Upper lobe of left lung (tissue), 6 donors: ENCODE data around the gene AGXT. TPM values are rescaled to one million over a fixed set of nuclear protein-coding genes. Genes with fewer than 3 reads are reported as not detected.

Source experiments
- ATAC-seq, 2 donors: fragments of 200-7000 bp; cut with Tn5 transposase; one replicate each; pipeline ENCODE4 v1.9.1; 2022; ENCODE audit warnings: mild to moderate bottlenecking in 2 of 2, moderate library complexity in 2 of 2; ENCODE audit not compliant: low FRiP score in 2 of 2
- DNase-seq, 2 donors: peaks; one replicate each; pipeline ENCODE4 v3.0.0-alpha.2; 2019 to 2020
- H3K27ac ChIP-seq, 4 donors: fragments of 200-600 bp; sonication (generic); one replicate each; pipeline ENCODE4 v1.5.1; 2016 to 2019
- H3K27me3 ChIP-seq, 4 donors: fragments of 200-600 bp; sonication (generic); one replicate each; pipeline ENCODE4 v1.5.1; 2017 to 2019
- H3K36me3 ChIP-seq, 4 donors: fragments of 200-600 bp; sonication (generic); one replicate each; pipeline ENCODE4 v1.5.1; 2016 to 2019
- H3K4me1 ChIP-seq, 4 donors: fragments of 200-600 bp; sonication (generic); one replicate each; pipeline ENCODE4 v1.5.1; 2018 to 2019
- H3K4me3 ChIP-seq, 4 donors: fragments of 200-600 bp; sonication (generic); one replicate each; pipeline ENCODE4 v1.5.1; 2017 to 2019; ENCODE audit warnings: mild to moderate bottlenecking in 2 of 4, moderate library complexity in 1 of 4
- H3K9me3 ChIP-seq, 4 donors: fragments of 200-600 bp; sonication (generic); one replicate each; pipeline ENCODE4 v1.5.1; 2018 to 2019
- EP300 ChIP-seq, 4 donors: sonication (generic); formaldehyde crosslinking; IDR thresholded peaks; one replicate each; pipeline ENCODE4 v1.5.1; 2017; ENCODE audit warnings: antibody characterized with exemption in 4 of 4, control low read depth in 2 of 4
- POLR2A ChIP-seq, 4 donors: fragments of 450-650 bp; IDR thresholded peaks; one replicate each; pipeline ENCODE4 v1.5.1; 2016 to 2017; ENCODE audit warnings: antibody characterized with exemption in 4 of 4, mild to moderate bottlenecking in 2 of 4
- POLR2AphosphoS5 ChIP-seq, 2 donors: sonication (generic); formaldehyde crosslinking; IDR thresholded peaks; one replicate each; pipeline ENCODE4 v1.5.1; 2017; ENCODE audit warnings: antibody characterized with exemption in 2 of 2
- WGBS, 2 donors: methylation state at CpG; one replicate each; pipeline ENCODE4 v1.1.5; 2017 to 2018; 5-methylcytosine and 5-hydroxymethylcytosine counted together
- total RNA-seq, 6 donors: library from RNA; depleted of rRNA in 4 of 6; stranded (reverse); fragments of >200 nt in 4 of 6; gene quantifications; one replicate each; pipeline versions ENCODE4 v1.1.0 to v1.2.1, GENCODE V29; 2016 to 2021
- TF ChIP-seq, protein P1 (sequence below), 6 experiments: fragments of 450-650 bp in 4 of 6; fragments of 200-600 bp in 2 of 6; sonication (generic) in 2 of 6; IDR thresholded peaks; one replicate each; pipeline ENCODE4 v1.5.1; 2016 to 2019; ENCODE audit warnings: antibody characterized with exemption in 6 of 6
- donor health status: DM: no; HTN: no; CAD: no; lungs with moderate emphysema.
- donor health status: DM: no; HTN: yes; CAD: no; lungs with severe emphysema.

The AGXT gene
- total RNA-seq, 6 donors from 2014 or later: 0.30 to 0.46 (median 0.44) TPM; not detected in 3

GRCh38 chr2:240879105-240879504 lies 10.5 kb downstream of the AGXT start:
- DNase-seq: peak in 1 of 2 donors; percentile 40

DNA sequence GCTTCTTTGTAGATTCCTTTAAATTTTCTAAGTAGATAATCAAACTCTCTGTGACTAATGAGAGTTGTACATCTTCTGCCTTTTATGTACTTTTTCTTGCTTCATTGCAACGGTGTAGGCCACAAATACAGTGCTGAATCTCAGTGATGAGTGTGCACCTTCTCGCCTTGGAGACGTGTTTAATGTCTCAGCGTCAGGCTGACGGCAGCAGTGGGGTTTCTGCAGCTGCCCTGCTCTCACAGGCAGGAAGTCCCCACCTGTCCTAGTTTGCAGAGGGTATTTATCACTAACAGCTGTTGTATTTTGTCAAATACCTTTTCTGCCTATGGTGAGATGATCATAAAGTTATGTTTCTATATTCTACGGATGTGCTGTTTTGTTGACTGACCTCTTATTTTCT lies 13.3 kb downstream of the AGXT start:
- WGBS, 2 donors: 62 to 66% methylated on average over 6 of the region's 6 CpGs
- Histone ChIP-seq H3K27ac (no peak overlapping the region), H3K4me1 (no peaks in the 10 kb centered on the region), H3K4me3 (no peak overlapping the region), H3K9me3 (no peaks in the 10 kb centered on the region), H3K36me3 (no peaks in the 10 kb centered on the region), H3K27me3 (no peaks in the 10 kb centered on the region)
- DNase-seq (no peak), ATAC-seq (no peak)
- TF ChIP-seq EP300 (IDR thresholded peaks at IDR 0.05): no peak
- TF ChIP-seq POLR2A (IDR thresholded peaks at IDR 0.05): no peak
- TF ChIP-seq, protein P1, sequence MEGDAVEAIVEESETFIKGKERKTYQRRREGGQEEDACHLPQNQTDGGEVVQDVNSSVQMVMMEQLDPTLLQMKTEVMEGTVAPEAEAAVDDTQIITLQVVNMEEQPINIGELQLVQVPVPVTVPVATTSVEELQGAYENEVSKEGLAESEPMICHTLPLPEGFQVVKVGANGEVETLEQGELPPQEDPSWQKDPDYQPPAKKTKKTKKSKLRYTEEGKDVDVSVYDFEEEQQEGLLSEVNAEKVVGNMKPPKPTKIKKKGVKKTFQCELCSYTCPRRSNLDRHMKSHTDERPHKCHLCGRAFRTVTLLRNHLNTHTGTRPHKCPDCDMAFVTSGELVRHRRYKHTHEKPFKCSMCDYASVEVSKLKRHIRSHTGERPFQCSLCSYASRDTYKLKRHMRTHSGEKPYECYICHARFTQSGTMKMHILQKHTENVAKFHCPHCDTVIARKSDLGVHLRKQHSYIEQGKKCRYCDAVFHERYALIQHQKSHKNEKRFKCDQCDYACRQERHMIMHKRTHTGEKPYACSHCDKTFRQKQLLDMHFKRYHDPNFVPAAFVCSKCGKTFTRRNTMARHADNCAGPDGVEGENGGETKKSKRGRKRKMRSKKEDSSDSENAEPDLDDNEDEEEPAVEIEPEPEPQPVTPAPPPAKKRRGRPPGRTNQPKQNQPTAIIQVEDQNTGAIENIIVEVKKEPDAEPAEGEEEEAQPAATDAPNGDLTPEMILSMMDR (IDR thresholded peaks at IDR 0.05): no peak
- no peak for TF ChIP-seq POLR2AphosphoS5 (IDR thresholded peaks at IDR 0.05)

More at GRCh38 chr2:240879105-240879504, 10.5 kb downstream of the AGXT start:
- Histone ChIP-seq H3K36me3 (no peaks in the 10 kb centered on the region), H3K27me3 (no peaks in the 10 kb centered on the region), H3K4me3 (no peak overlapping the region), H3K9me3 (no peaks in the 10 kb centered on the region), H3K27ac (no peak overlapping the region), H3K4me1 (no peaks in the 10 kb centered on the region)
- WGBS, 2 donors: 68 to 71% methylated on average over 7 of the region's 7 CpGs
- TF ChIP-seq EP300 (IDR thresholded peaks at IDR 0.05): no peak
- TF ChIP-seq POLR2AphosphoS5 (IDR thresholded peaks at IDR 0.05): no peak
- TF ChIP-seq, protein P1 (IDR thresholded peaks at IDR 0.05): no peak
- no peak for TF ChIP-seq POLR2A (IDR thresholded peaks at IDR 0.05)
- peak in 1 of 2 donors; percentile 1 for ATAC-seq

- WGBS, 2 donors: 91 to 100% methylated on average over 2 of the region's 2 CpGs
- Histone ChIP-seq H3K4me3 (no peak overlapping the region), H3K9me3 (no peaks in the 10 kb centered on the region), H3K27me3 (no peaks in the 10 kb centered on the region), H3K36me3 (no peaks in the 10 kb centered on the region), H3K4me1 (no peaks in the 10 kb centered on the region), H3K27ac (no peak overlapping the region)
- ATAC-seq: no peak
- no peak for TF ChIP-seq POLR2A (IDR thresholded peaks at IDR 0.05)
- no peak for TF ChIP-seq EP300 (IDR thresholded peaks at IDR 0.05)
- TF ChIP-seq, protein P1 (IDR thresholded peaks at IDR 0.05): no peak
- TF ChIP-seq POLR2AphosphoS5 (IDR thresholded peaks at IDR 0.05): no peak
- DNase-seq: no peak
Observed at GRCh38 chr2:240884221-240884620, 15.6 kb downstream of the AGXT start.

- WGBS, 2 donors: 72 to 81% methylated on average over 3 of the region's 3 CpGs
- no peak for DNase-seq
- H3K27ac ChIP-seq: no peak overlapping the region
- H3K27me3 ChIP-seq: no peaks in the 10 kb centered on the region
- no peaks in the 10 kb centered on the region for H3K36me3 ChIP-seq
- TF ChIP-seq POLR2A (IDR thresholded peaks at IDR 0.05): no peak
- TF ChIP-seq EP300 (IDR thresholded peaks at IDR 0.05): no peak
- TF ChIP-seq, protein P1 (IDR thresholded peaks at IDR 0.05): no peak
- TF ChIP-seq POLR2AphosphoS5 (IDR thresholded peaks at IDR 0.05): no peak
- ATAC-seq: no peak
- no peaks in the 10 kb centered on the region for H3K4me1 ChIP-seq
- H3K9me3 ChIP-seq: no peaks in the 10 kb centered on the region
- no peak overlapping the region for H3K4me3 ChIP-seq
Observed at GRCh38 chr2:240884745-240885144, 16.1 kb downstream of the AGXT start.

- H3K4me1 ChIP-seq: no peaks in the 10 kb centered on the region
- no peak overlapping the region for H3K27ac ChIP-seq
- no peaks in the 10 kb centered on the region for H3K27me3 ChIP-seq
- ATAC-seq: no peak
- H3K36me3 ChIP-seq: no peaks in the 10 kb centered on the region
- 33 to 41% methylated on average over 1 of the region's 1 CpG for WGBS, 2 donors
- H3K9me3 ChIP-seq: no peaks in the 10 kb centered on the region
- DNase-seq: no peak
- TF ChIP-seq, protein P1 (IDR thresholded peaks at IDR 0.05): no peak
- TF ChIP-seq EP300 (IDR thresholded peaks at IDR 0.05) (no peak), POLR2A (IDR thresholded peaks at IDR 0.05) (no peak), POLR2AphosphoS5 (IDR thresholded peaks at IDR 0.05) (no peak)
- H3K4me3 ChIP-seq: no peak overlapping the region
Observed at GRCh38 chr2:240885566-240885965, 16.9 kb downstream of the AGXT start.
